Glutamatergic neuron (in vitro differentiated cells): Measurements from ENCODE around the gene PDE1C. TPM values are rescaled to one million over a fixed set of nuclear protein-coding genes. Genes with fewer than 3 reads are reported as not detected.

Experiments used
- DNase-seq: peaks from one replicate; pipeline ENCODE4 v3.0.0; 2022
- H3K27ac Mint-ChIP-seq: one replicate; pipeline ENCODE4 v1.8.0; 2020; ENCODE audit warnings: mild to moderate bottlenecking, mixed read lengths, inconsistent platforms; ENCODE audit not compliant: unreplicated experiment
- H3K27me3 Mint-ChIP-seq: one replicate; pipeline ENCODE4 v1.8.0; 2020; ENCODE audit warnings: mild to moderate bottlenecking, moderate library complexity, mixed read lengths, inconsistent platforms; ENCODE audit not compliant: unreplicated experiment
- H3K36me3 Mint-ChIP-seq: one replicate; pipeline ENCODE4 v1.8.0; 2020; ENCODE audit warnings: mild to moderate bottlenecking, mixed read lengths, inconsistent platforms; ENCODE audit not compliant: unreplicated experiment
- H3K4me1 Mint-ChIP-seq: one replicate; pipeline ENCODE4 v1.8.0; 2020; ENCODE audit warnings: mild to moderate bottlenecking, low read depth, mixed read lengths, inconsistent platforms; ENCODE audit not compliant: unreplicated experiment
- H3K4me3 Mint-ChIP-seq: one replicate; pipeline ENCODE4 v1.8.0; 2020; ENCODE audit warnings: mild to moderate bottlenecking, mixed read lengths, inconsistent platforms; ENCODE audit not compliant: unreplicated experiment
- H3K9me3 Mint-ChIP-seq: one replicate; pipeline ENCODE4 v1.8.0; 2020; ENCODE audit warnings: mild to moderate bottlenecking, moderate library complexity, mixed read lengths, inconsistent platforms; ENCODE audit not compliant: unreplicated experiment
- CTCF ChIP-seq: fragments of 200-600 bp; sonication (generic); IDR thresholded peaks from one replicate; pipeline ENCODE4 v1.5.0; 2021; ENCODE audit not compliant: partially characterized antibody, unreplicated experiment
- total RNA-seq: library from RNA; stranded (reverse); fragmentation: NEBNext Ultra II Directional; extraction: Animal tissue kit (Norgen Biotek cat#: 25700); gene quantifications from one replicate; pipeline ENCODE4 v1.2.1, GENCODE V29; 2021; ENCODE audit not compliant: unreplicated experiment

Gene PDE1C
- total RNA-seq, 1 donor from 2014 or later, result 3.3 TPM

- H3K9me3 Mint-ChIP-seq, result peaks cover 4% of the 10 kb centered on the region
- no peak for TF ChIP-seq CTCF
- H3K4me1 Mint-ChIP-seq, result no peaks in the 10 kb centered on the region
- peaks cover 2% of the 10 kb centered on the region for H3K27me3 Mint-ChIP-seq
- H3K36me3 Mint-ChIP-seq, result peaks cover 10% of the 10 kb centered on the region
- DNase-seq, result no peak
- no peak overlapping the region for H3K27ac Mint-ChIP-seq
- no peak overlapping the region for H3K4me3 Mint-ChIP-seq
Observed at GRCh38 chr7:32108651-32109050, 38.4 kb upstream of the PDE1C start.

- Mint-ChIP-seq H3K27ac (no peak overlapping the region), H3K4me3 (no peak overlapping the region)
Observed at GRCh38 chr7:32104766-32105165, 34.6 kb upstream of the PDE1C start.

GRCh38 chr7:32103361-32103760 lies 33.2 kb upstream of the PDE1C start:
- DNase-seq, result no peak
- no peak overlapping the region for H3K27ac Mint-ChIP-seq
- H3K4me1 Mint-ChIP-seq, result no peaks in the 10 kb centered on the region
- TF ChIP-seq CTCF, result no peak
- no peaks in the 10 kb centered on the region for H3K9me3 Mint-ChIP-seq
- H3K27me3 Mint-ChIP-seq, result peaks cover 2% of the 10 kb centered on the region
- H3K36me3 Mint-ChIP-seq, result peaks cover 3% of the 10 kb centered on the region
- H3K4me3 Mint-ChIP-seq, result no peak overlapping the region

More at GRCh38 chr7:32104766-32105165, 34.6 kb upstream of the PDE1C start:
- Mint-ChIP-seq H3K27me3 (peaks cover 2% of the 10 kb centered on the region), H3K9me3 (no peaks in the 10 kb centered on the region), H3K36me3 (peaks cover 3% of the 10 kb centered on the region), H3K4me1 (no peaks in the 10 kb centered on the region)
- DNase-seq, result no peak
- TF ChIP-seq CTCF, result no peak

- Mint-ChIP-seq H3K36me3 (peaks cover 3% of the 10 kb centered on the region), H3K4me3 (no peak overlapping the region), H3K4me1 (no peaks in the 10 kb centered on the region), H3K27ac (no peak overlapping the region), H3K27me3 (peaks cover 2% of the 10 kb centered on the region), H3K9me3 (no peaks in the 10 kb centered on the region)
- DNase-seq, result no peak
- no peak for TF ChIP-seq CTCF
Observed at GRCh38 chr7:32102432-32102873, 32.2 kb upstream of the PDE1C start.

- H3K9me3 Mint-ChIP-seq, result no peaks in the 10 kb centered on the region
- no peak overlapping the region for H3K4me3 Mint-ChIP-seq
- H3K27ac Mint-ChIP-seq, result no peak overlapping the region
- H3K36me3 Mint-ChIP-seq, result peaks cover 3% of the 10 kb centered on the region
- no peak for TF ChIP-seq CTCF
- DNase-seq, result no peak
- H3K4me1 Mint-ChIP-seq, result no peaks in the 10 kb centered on the region
- peaks cover 2% of the 10 kb centered on the region for H3K27me3 Mint-ChIP-seq
Observed at GRCh38 chr7:32100407-32100907, 30.2 kb upstream of the PDE1C start.
